DMS153 treated with DMSO at 0.1 percent for 48 hours (cell line): ENCODE measurements around the gene MCAM.

Experiments
- DNase-seq: peaks from one replicate; lab custom pipeline; 2025; ENCODE audit not compliant: unreplicated experiment; lab: John Stamatoyannopoulos, UW

The MCAM gene

GRCh38 chr11:119266517-119267255 is 50.2 kb downstream of the MCAM start:
- no peak for DNase-seq

- no peak for DNase-seq
Measured at GRCh38 chr11:119266063-119266462, 50.9 kb downstream of the MCAM start.

GRCh38 chr11:119263352-119263940 is 53.5 kb downstream of the MCAM start:
- DNase-seq = no peak

- DNase-seq = no peak
Measured at GRCh38 chr11:119262668-119263351, 54.1 kb downstream of the MCAM start.

GRCh38 chr11:119258983-119259382 is 57.9 kb downstream of the MCAM start:
- DNase-seq = no peak
